ENCODE results near the gene NT5E.

The NT5E gene

GRCh38 chr6:85449818-85450759 lies at the start of gene NT5E:
Gene NT5E, plus strand, starts transcription at chr6:85450083. Its CDS starts 57 bp downstream, at chr6:85450140.
- DNase-seq = peak; percentile 66 to 79

- no peak for DNase-seq
Measured at GRCh38 chr6:85400331-85400730, 49.6 kb upstream of the NT5E start.

DNA sequence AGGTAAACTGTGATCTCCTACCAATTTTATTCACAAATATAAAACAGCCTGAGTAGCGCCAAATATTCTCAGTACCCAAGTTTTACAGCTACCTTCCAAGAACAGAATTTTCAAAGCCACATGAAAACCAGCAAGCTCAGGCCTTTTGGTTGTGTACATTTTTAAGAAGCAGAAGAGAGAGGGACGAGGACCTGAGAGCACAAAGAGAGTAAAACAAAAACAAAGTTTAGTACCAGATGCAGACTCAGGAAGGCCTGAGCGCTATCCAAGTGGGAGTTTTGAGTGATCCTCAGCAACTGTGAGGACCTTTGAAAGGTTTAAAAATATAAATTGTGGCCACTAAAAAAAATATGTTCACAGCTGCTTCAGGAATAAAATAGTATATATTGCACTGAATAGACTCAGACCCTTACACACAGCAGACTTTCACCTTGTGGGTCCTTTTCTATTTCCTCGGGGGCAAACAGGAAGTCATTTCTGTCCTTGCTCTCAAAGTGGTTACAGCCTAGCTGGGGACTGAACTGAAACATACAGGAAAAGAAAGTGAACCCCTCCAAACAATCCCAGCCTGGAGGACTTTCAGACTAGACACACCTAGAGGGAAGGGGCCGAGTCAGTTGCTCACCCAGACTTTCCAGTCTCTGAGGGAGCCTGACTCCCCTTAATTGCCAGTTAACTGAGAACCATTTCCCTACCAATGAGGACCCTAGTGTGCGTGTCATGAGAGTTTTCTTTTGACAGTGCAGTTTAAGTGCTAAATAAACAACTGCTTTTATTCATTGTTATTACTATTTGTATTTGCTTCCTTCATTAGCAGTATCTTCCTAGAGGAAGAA lies 48.5 kb upstream of the NT5E start:
- no peak for DNase-seq

DNA sequence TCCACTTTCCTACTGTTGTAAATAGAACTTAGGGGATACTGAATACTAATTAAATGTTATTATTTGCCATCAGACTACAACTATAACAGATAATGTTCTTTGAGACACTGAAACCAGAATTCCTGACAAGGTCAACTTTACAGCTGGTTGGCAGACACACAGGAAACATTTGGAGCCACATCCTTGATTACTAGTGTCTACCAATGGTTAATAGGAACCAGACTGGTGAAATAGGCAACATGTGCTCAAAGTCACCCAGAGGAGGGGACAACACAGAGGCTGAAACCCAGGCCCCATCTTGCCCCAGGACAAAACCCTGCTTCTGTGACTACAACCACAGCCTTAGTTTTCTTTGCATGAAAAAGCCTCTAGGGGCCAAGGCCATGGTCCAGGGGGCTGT lies 47.8 kb upstream of the NT5E start:
- no peak for DNase-seq

DNA sequence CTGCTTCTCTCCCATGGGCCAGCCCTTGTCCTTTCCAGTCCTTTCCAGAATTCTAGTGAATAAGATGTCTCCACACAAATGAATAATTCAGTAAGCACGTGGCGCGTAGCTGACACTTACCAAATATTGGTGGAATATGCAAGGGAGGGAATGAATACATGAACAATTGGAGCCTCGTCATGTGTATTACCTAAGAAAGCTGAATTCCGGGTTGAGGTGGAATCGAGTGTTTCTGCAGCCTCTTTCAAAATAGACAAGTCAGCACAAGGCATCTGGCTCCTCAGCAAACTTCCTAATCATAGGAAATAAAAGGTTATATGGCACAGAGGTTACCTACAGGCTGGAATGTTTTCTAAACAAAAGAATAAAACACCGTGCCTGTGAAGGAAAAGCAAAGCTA lies 47.0 kb upstream of the NT5E start:
- DNase-seq = no peak

- DNase-seq = peak; percentile 68 to 91
Measured at GRCh38 chr6:85403331-85404015, 46.4 kb upstream of the NT5E start.

DNA sequence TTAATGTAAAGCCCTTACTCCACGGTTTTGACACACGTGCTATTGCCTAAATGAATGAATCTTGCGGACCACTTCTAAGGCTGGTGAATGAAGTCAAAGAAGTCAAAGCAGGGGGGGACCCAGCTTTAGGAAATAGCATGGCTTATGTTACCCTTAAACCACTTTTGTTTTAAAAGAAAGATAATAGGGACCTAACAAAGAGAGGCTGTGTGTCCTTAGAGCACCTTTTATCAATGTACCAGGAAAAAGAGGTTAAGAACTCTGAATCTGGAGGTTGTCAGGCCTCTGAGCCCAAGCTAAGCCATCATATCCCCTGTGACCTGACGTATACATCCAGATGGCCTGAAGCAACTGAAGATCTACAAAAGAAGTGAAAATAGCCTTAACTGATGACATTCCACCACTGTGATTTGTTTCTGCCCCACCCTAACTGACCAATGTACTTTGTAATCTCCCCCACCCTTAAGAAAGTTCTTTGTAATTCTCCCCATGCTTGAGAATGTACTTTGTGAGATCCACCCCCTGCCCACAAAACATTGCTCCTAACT lies 45.8 kb upstream of the NT5E start:
- DNase-seq = peak in 1 of 2 experiments; percentile 47

DNA sequence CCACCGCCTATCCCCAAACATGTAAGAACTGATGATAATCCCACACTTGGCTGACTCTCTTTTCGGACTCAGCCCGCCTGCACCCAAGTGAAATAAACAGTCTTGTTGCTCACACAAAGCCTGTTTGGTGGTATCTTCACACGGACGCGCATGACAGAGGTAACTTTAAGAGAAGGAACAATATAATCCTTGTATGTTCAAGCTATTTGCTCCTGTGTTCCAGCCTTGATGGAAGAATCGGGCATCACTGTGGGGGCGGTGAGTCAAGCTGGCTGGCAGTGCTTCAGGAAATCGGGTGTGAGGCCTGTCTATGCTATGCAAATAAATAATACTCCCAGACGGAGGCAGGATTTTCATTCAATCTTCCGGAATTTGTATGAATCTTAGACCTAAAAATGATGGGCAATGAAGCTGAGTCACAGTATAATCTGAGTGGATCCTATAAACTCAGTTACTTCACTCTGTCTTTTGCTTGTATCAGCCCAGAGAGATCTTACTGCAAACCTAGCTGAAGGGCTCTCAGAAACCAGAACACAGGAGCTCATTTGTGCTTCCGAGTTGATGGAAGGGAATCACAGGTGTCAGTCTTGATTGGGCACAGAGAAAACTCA lies 45.2 kb upstream of the NT5E start:
- DNase-seq = peak; percentile 62 to 72

GRCh38 chr6:85405175-85405852 lies 44.6 kb upstream of the NT5E start:
- no peak for DNase-seq

DNA sequence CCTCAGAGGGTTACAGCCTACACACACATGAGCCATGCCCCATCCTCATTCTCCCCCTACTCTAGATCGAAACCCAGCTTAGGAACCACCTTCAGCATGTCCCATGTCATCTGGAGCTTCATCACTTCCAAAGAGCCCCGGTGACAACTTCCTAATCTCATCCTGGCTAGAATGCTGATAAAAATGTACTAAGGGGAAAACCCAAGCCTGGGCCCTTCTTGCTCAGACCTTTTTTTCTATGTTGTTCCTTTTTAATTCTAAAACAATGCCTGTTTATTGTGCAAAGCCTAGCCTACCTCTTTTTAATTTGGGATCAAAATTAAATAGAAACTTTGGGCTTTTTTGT lies 44.1 kb upstream of the NT5E start:
- DNase-seq = no peak

GRCh38 chr6:85406641-85407075 lies 43.2 kb upstream of the NT5E start:
- DNase-seq = no peak

GRCh38 chr6:85408039-85408438 lies 41.8 kb upstream of the NT5E start:
- no peak for DNase-seq

DNA sequence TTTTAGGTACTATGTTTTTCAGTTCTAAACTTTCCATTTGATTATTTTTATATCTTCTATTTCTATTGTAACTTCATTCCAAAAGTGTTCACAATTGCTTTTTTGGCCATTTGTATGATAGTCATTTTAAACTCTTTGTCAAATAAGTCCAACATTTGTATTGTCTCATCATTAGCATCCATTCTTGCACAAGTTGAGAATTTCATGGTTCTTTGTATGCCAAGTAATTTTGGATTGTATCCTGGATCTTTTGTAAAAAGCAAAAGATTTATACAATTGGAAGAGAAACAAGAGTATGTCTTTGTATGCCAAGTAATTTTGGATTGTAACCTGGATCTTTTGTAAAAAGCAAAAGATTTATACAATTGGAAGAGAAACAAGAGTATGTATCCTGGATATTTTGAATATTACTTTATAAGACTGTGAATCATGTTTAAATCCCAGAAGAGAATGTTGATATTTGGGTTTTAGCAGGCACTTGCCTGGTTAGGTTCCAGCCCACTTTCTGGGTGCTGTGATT lies 36.9 kb upstream of the NT5E start:
- DNase-seq = no peak

GRCh38 chr6:85416049-85416448 lies 33.8 kb upstream of the NT5E start:
- DNase-seq = no peak

- no peak for DNase-seq
Measured at GRCh38 chr6:85416766-85417165, 33.1 kb upstream of the NT5E start.

- DNase-seq = no peak
Measured at GRCh38 chr6:85417336-85417735, 32.5 kb upstream of the NT5E start.

DNA sequence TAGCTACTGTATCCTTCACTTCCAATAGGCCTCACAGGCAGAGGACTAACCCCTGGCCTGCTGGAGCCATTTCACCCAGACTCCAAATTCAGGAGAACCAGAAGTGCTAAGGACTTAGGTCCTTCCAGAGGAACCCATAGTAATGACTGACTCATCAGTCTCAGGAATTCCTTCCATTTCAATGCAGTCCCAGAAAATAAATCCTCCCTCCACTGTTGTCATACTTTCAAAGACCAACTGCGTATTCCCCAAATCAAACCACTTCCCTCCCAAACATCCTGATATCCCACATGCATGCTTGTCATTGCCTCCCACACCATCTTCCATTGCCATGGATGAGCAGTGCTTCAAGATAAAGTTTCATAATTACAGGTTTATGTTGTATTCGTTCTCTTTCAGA lies 31.8 kb upstream of the NT5E start:
- DNase-seq = no peak

- DNase-seq = no peak
Measured at GRCh38 chr6:85419046-85419759, 30.7 kb upstream of the NT5E start.

- DNase-seq = no peak
Measured at GRCh38 chr6:85420551-85420950, 29.3 kb upstream of the NT5E start.

DNA sequence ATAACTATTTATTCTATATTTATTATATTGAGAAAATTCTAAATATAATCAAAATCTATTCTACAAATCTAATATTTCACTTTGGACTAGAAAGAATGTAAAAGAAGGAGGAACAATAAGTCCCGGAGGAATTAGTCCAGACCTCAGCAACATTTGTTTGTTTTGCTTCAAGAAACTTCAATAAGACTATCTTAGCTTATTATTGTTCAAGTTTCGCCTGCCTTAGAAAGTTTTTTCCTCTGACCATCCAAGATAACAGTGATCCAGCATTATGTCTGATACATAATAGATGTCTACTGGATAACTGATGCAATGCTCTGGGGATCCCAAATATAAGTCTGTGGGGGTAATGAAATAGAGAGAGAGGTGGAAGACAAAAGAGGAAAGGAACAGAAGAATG lies 28.7 kb upstream of the NT5E start:
- no peak for DNase-seq

GRCh38 chr6:85421972-85422371 lies 27.9 kb upstream of the NT5E start:
- DNase-seq = no peak
